Measurements from ENCODE around the gene MATK. TPM values are rescaled to one million over a fixed set of nuclear protein-coding genes. Genes with fewer than 3 reads are reported as not detected.

Gene MATK
- total and polyA plus RNA-seq, 10 of the 15 experiments (the other 5 are each of a cell fraction or from before 2014, with no cell fraction given), result 0.24 to 2.2 (median 1.1) TPM; not detected in 2

- TF ChIP-seq CBFB (IDR thresholded peaks at IDR 0.05; ENCODE audit: low read depth), result no peak
- TF ChIP-seq TCF7 (IDR thresholded peaks at IDR 0.05; ENCODE audit: borderline replicate concordance), result no peak
- TF ChIP-seq MTA3 (IDR thresholded peaks at IDR 0.05; ENCODE audit: borderline replicate concordance, low read length), result no peak
- no peak for TF ChIP-seq SPI1 (IDR thresholded peaks at IDR 0.05; ENCODE audit: borderline replicate concordance, insufficient read depth, low read depth, low read length)
- TF ChIP-seq PML (IDR thresholded peaks at IDR 0.05; ENCODE audit: low read length), result no peak
- no peak for TF ChIP-seq ZNF274 (IDR thresholded peaks at IDR 0.05; ENCODE audit: insufficient read depth, insufficient read length)
- TF ChIP-seq TAF1 (IDR thresholded peaks at IDR 0.05; ENCODE audit: borderline replicate concordance, low read depth, low read length), result no peak
- no peak for TF ChIP-seq NFYB (IDR thresholded peaks at IDR 0.05; ENCODE audit: insufficient read depth, low read depth, low read length)
- TF ChIP-seq RAD21 (IDR thresholded peaks at IDR 0.05; ENCODE audit: insufficient read depth, low read depth, low read length), result no peak
Observed at GRCh38 chr19:3813473-3814392, 27.6 kb upstream of the MATK start (continued).

DNA sequence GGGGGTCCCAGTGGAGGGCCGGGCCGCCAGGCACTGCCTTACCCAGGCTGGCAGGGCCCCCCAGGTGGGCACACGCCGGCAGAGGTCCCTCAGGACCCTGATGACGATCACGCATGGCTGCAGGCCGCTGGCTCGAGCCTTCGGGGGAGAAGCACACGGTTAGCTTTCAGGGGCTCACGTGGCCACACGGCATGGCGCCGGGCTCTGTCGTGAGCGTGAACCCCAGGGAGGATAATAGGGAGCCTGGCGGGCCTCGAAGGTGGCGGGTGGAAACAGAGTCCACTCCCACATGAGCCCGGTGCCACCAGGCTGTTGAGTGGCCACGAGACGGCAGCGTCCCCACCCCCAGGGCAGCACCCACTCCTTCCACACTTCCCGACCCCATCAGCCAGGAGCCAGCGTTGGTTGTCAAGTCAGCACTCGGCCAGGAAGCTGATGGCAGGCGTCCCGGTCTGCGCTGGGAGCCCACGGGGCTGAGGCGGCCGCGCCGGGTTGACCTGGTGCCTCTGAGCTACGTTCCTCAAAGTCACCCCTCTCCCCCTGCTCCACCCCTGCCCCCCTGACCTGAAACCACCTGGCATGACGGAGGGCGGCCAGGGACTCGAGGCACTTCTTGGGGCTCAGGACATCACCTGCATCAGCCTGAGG, 24.7 kb upstream of the MATK start:
- Histone ChIP-seq H3K27ac (ENCODE audit: control insufficient read depth, insufficient read depth) (0 out of 2 replicates have a peak overlapping the region, but pooled peaks have one; percentile 10), H2AFZ (ENCODE audit: control insufficient read depth, low read depth, low read length) (peak overlapping the region; percentile 74), H4K20me1 (ENCODE audit: control insufficient read depth, insufficient read depth) (no peaks in the 10 kb centered on the region), H3K79me2 (ENCODE audit: control insufficient read depth, insufficient read depth, low read length) (no peaks in the 10 kb centered on the region), H3K9ac (ENCODE audit: control insufficient read depth, insufficient read depth, low read length) (no peak overlapping the region; the same call in 1 of the 2 replicates), H3K4me1 (ENCODE audit: control insufficient read depth, insufficient read depth, low read length) (peaks cover 14% of the 10 kb centered on the region), H3K27me3 (replicated peaks in 1 of 2; ENCODE audit: control insufficient read depth in 2 of 2, insufficient read depth in 2 of 2, low read length in 1 of 2) (no peaks in the 10 kb centered on the region), H3K36me3 (ENCODE audit: control insufficient read depth in 2 of 2, insufficient read depth in 2 of 2, low read length in 1 of 2) (no peaks in the 10 kb centered on the region), H3K4me2 (ENCODE audit: control insufficient read depth, insufficient read depth) (peak overlapping the region; percentile 75), H3K4me3 (no peak overlapping the region), H3K9me3 (replicated peaks; ENCODE audit: control insufficient read depth, insufficient read depth, low read length) (no peaks in the 10 kb centered on the region; the same call in 2 of the 3 replicates)
- ChIA-PET RAD21 (ENCODE audit: unreplicated experiment) (no interaction called here), CTCF (no interaction called here), POLR2A (no interaction called here), SMC1A (ENCODE audit: uncharacterized antibody, unreplicated experiment) (no interaction called here)
- FAIRE-seq, result no peak
- intact Hi-C loops (cut with micrococcal nuclease; ENCODE audit: unreplicated experiment) (no loop called here), in situ Hi-C loops (cut with MboI) (no loop called here)
- no peak for DNase-seq (ENCODE audit: low read depth, low spot score)
- no peak for TF ChIP-seq NFYB (IDR thresholded peaks at IDR 0.05; ENCODE audit: insufficient read depth, low read depth, low read length)
- no peak for TF ChIP-seq ZNF384 (IDR thresholded peaks at IDR 0.05; ENCODE audit: borderline replicate concordance, low read depth, low read length)
- TF ChIP-seq BHLHE40 (IDR thresholded peaks at IDR 0.05; ENCODE audit: borderline replicate concordance in 1 of 2, low read depth in 2 of 2, low read length in 1 of 2), result peak in 1 of 2 experiments; percentile 15; a peak in 1 of 4 replicates
- TF ChIP-seq, protein P1, sequence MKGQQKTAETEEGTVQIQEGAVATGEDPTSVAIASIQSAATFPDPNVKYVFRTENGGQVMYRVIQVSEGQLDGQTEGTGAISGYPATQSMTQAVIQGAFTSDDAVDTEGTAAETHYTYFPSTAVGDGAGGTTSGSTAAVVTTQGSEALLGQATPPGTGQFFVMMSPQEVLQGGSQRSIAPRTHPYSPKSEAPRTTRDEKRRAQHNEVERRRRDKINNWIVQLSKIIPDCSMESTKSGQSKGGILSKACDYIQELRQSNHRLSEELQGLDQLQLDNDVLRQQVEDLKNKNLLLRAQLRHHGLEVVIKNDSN (IDR thresholded peaks at IDR 0.05; ENCODE audit: borderline replicate concordance, extremely low read length, insufficient read depth, low read depth, low read length), result peak; percentile 49
- no TSS peak for BruUV-seq (replicated peaks)
- WGBS (ENCODE audit: insufficient coverage, insufficient replicate concordance, low lambda C conversion rate, missing lambda C conversion rate), result 22% methylated on average over 38 of the region's 38 CpGs
- ATAC-seq, result peak; percentile 37

Measured in GM12878 (cell line).